Motor neuron (in vitro differentiated cells): ENCODE data around the gene AUNIP. TPM values are rescaled to one million over a fixed set of nuclear protein-coding genes. Genes with fewer than 3 reads are reported as not detected.

ENCODE experiments used
- ATAC-seq, 8 experiments: fragments of 200-7000 bp; cut with Tn5 transposase; replicated peaks in 6 of 8; 2 replicates each; pipeline ENCODE4 v1.8.0; 2021; ENCODE audit warnings: mild to moderate bottlenecking in 8 of 8, moderate library complexity in 8 of 8
- H3K27ac ChIP-seq, 2 donors: fragments of 250-450 bp; sonication (Bioruptor Pico); 2 replicates each; pipeline ENCODE4 v1.9.0; 2021; ENCODE audit warnings: antibody characterized with exemption in 2 of 2, mild to moderate bottlenecking in 2 of 2, moderate library complexity in 1 of 2
- H3K4me1 ChIP-seq, 2 donors: fragments of 250-450 bp; sonication (Bioruptor Pico); replicated peaks in 1 of 2; 2 replicates each; pipeline ENCODE4 v1.6.1; 2021; ENCODE audit warnings: antibody characterized with exemption in 2 of 2, mild to moderate bottlenecking in 2 of 2, moderate library complexity in 1 of 2
- H3K4me3 ChIP-seq, 5 donors: fragments of 250-450 bp; sonication (Bioruptor Pico); 2 replicates each; pipeline ENCODE4 v1.9.0; 2021; ENCODE audit warnings: antibody characterized with exemption in 5 of 5, mild to moderate bottlenecking in 5 of 5, moderate library complexity in 4 of 5
- WGBS, 10 experiments: fragments of 450-650 bp; shearing (Covaris generic); methylation state at CpG; one replicate each; pipeline ENCODE4 v1.0.0; 2022; 5-methylcytosine and 5-hydroxymethylcytosine counted together
- in situ Hi-C, 9 experiments: fragments of 400-800 bp; cut with MboI; loops; one replicate each; pipeline ENCODE4 v1.15.0; 2021; ENCODE audit warnings: low sequenced_read_pairs in 9 of 9, low pct_unique_long_range_greater_than_20kb in 2 of 9; ENCODE audit not compliant: unreplicated experiment in 9 of 9
- total RNA-seq, 8 experiments: library from RNA; unstranded; fragments of 300-600 nt; gene quantifications; 2 replicates each; pipeline versions ENCODE4 v1.2.3 to v1.2.4, GENCODE V29; 2022

AUNIP gene
- total RNA-seq, 8 experiments from 2014 or later: 0.78 to 15.5 (median 2.6) TPM

DNA sequence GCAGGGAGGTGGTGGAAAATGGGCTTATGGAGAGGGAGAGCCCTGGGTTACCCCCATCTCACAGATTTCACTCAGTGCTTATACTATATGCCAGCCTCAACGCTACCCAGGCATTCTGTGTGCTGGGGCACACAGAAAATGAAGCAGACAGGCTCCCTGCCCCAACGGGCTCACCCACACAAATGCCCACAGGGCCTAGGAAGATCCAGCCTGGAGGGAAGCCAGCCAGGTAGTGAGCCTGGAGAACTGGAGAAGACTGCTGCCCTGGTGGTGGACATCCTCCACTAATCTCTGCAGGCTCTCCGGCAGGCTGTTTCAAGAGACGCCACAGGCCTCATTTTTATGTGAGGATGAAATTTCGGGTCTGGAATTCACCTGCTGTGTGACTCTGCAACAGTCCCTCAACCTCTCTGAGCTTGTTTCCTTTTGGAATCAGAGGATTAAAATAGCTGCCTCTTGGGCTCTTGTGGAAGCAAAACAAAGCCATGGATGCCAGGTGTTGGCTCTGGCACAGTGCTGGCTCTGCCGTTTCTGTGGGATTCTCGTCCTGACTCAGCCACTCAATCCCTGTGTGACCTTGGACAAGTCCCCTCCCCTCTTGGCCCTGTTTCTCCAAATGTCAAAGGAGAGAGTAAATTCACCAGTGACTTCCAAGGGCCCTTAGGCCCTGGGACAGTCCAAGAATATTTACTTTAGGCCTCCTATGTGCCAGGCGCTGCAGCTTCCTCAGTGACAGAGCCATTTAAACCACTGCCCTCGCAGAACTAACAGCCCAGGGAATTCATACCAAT lies 12.6 kb upstream of the AUNIP start:
- WGBS, 10 experiments: 83 to 100% (median 96%) methylated on average over 1 to 8 of the region's 9 CpGs; no CpG with 5 or more reads in 2 of the 10 experiments
- Histone ChIP-seq H3K4me3 (no peak overlapping the region), H3K27ac (no peak overlapping the region), H3K4me1 (peaks cover 12 to 34% of the 10 kb centered on the region in 2 donors)
- ATAC-seq: no peak
- in situ Hi-C loops: no loop called here

- 16 to 33% (median 30%) methylated on average over 3 to 5 of the region's 5 CpGs; no CpG with 5 or more reads in 7 of the 10 experiments for WGBS, 10 experiments
Measured at GRCh38 chr1:25871086-25871703, 11.9 kb upstream of the AUNIP start.

GRCh38 chr1:25870614-25871013 lies 11.4 kb upstream of the AUNIP start:
- WGBS, 10 experiments: 67 to 100% (median 100%) methylated on average over 1 of the region's 1 CpG; no CpG with 5 or more reads in 4 of the 10 experiments
- Histone ChIP-seq H3K4me1 (peaks cover 7 to 29% of the 10 kb centered on the region in 2 donors), H3K4me3 (no peak overlapping the region), H3K27ac (no peak overlapping the region)
- in situ Hi-C loops: no loop called here
- no peak for ATAC-seq

More at GRCh38 chr1:25871086-25871703, 11.9 kb upstream of the AUNIP start:
- in situ Hi-C loops: no loop called here
- peaks cover 11 to 33% of the 10 kb centered on the region in 2 donors for H3K4me1 ChIP-seq
- no peak overlapping the region for H3K4me3 ChIP-seq
- peak in 2 of 8 experiments; percentile 2 to 11 for ATAC-seq
- H3K27ac ChIP-seq: no peak overlapping the region

DNA sequence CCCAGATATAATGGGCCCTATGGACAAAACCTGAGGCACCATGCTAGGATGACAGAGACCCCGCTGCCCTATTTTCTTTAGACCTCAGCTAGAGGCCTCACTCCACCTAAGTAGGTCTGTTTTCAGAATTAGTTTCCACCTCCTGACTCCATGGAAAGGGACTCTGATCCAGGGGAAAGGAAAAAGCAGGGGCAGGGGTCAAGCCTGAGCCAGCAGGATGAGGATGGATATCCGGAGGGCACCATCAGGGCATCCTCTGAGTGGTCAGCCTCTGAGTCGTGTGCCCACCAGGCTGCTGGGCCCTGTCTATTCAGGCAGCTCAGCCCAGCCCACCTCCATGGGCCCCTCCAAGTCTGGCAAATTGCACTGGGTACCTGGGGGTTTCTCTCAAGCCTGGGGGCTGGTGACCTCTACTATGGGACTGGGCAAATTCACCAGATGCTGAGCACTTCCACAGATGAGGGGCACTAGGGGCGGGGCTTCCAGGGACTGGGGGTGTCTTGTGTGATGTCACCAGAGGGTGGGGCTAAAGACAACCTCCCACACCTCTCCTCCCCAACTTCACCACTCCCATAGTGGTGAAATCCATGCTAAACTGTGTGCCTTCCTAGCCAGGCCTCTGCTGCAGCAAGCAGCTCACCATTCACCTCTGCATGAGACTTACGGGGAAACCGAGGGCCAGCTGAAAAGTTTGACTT lies 10.8 kb upstream of the AUNIP start:
- Histone ChIP-seq H3K4me1 (peaks cover 7 to 29% of the 10 kb centered on the region in 2 donors), H3K4me3 (no peak overlapping the region), H3K27ac (no peak overlapping the region)
- WGBS, 10 experiments: 51 to 84% (median 75%) methylated on average over 1 to 5 of the region's 6 CpGs; no CpG with 5 or more reads in 6 of the 10 experiments
- no peak for ATAC-seq
- in situ Hi-C loops: no loop called here

DNA sequence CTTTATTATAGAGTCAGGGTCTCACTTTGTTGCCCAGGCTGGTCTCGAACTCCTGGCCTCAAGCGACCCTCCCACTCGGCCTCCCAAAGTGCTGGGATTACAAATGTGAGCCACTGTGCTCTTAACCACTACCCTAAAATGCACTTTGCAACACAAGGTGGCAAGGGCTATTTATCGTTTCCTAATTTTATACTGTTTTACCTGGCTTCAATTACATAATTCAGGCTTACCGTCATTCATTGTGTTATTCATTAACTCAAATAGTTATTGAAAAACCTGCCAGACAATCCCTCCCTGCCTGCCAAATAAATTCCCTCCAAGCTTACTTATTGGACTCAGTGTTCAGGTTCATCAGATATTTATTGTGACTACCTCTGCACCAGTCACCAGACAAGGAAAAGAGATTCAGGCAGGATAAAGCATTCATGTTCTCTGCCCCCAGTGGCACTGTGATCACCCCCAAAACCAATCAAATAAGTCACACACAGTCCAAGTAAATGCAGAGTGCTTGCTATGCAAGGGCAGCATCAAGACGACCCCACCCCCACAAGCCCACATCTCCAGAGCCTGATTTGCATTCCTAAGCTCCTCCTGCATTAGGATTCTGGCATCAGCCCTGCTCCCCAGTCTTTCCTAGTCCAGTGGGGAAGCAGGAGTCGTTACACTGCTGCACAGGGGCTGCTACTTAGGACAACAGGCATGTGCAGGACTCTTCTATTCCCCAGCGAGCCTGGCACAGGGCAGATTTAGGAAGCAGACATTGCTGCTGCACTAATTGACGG lies 8.1 kb upstream of the AUNIP start:
- in situ Hi-C loops: no loop called here
- H3K27ac ChIP-seq: no peak overlapping the region
- H3K4me3 ChIP-seq: no peak overlapping the region
- 51 to 100% (median 76%) methylated on average over 3 to 8 of the region's 9 CpGs for WGBS, 10 experiments
- H3K4me1 ChIP-seq: peaks cover 0 to 12% of the 10 kb centered on the region in 2 donors
- ATAC-seq: peak in 3 of 8 experiments; percentile 43 to 80 (median 70)

- H3K27ac ChIP-seq: no peak overlapping the region
- WGBS, 10 experiments: 83 to 89% methylated on average over 1 of the region's 1 CpG; no CpG with 5 or more reads in 8 of the 10 experiments
- peaks cover 0 to 9% of the 10 kb centered on the region in 2 donors for H3K4me1 ChIP-seq
- in situ Hi-C loops: no loop called here
- ATAC-seq: no peak
- no peak overlapping the region for H3K4me3 ChIP-seq
Measured at GRCh38 chr1:25866288-25866687, 7.0 kb upstream of the AUNIP start.

GRCh38 chr1:25864434-25864833 lies 5.2 kb upstream of the AUNIP start:
- Histone ChIP-seq H3K4me1 (peaks cover 0 to 6% of the 10 kb centered on the region in 2 donors), H3K4me3 (no peak overlapping the region), H3K27ac (no peak overlapping the region)
- no peak for ATAC-seq
- in situ Hi-C loops: no loop called here
- 80 to 100% (median 97%) methylated on average over 1 to 3 of the region's 3 CpGs; no CpG with 5 or more reads in 4 of the 10 experiments for WGBS, 10 experiments

GRCh38 chr1:25863486-25864262 lies 4.4 kb upstream of the AUNIP start:
- in situ Hi-C loops: no loop called here
- H3K4me1 ChIP-seq: peaks cover 0 to 7% of the 10 kb centered on the region in 2 donors
- H3K27ac ChIP-seq: no peak overlapping the region
- no peak for ATAC-seq
- 85 to 100% (median 92%) methylated on average over 3 to 23 of the region's 25 CpGs; no CpG with 5 or more reads in 1 of the 10 experiments for WGBS, 10 experiments
- no peak overlapping the region for H3K4me3 ChIP-seq

DNA sequence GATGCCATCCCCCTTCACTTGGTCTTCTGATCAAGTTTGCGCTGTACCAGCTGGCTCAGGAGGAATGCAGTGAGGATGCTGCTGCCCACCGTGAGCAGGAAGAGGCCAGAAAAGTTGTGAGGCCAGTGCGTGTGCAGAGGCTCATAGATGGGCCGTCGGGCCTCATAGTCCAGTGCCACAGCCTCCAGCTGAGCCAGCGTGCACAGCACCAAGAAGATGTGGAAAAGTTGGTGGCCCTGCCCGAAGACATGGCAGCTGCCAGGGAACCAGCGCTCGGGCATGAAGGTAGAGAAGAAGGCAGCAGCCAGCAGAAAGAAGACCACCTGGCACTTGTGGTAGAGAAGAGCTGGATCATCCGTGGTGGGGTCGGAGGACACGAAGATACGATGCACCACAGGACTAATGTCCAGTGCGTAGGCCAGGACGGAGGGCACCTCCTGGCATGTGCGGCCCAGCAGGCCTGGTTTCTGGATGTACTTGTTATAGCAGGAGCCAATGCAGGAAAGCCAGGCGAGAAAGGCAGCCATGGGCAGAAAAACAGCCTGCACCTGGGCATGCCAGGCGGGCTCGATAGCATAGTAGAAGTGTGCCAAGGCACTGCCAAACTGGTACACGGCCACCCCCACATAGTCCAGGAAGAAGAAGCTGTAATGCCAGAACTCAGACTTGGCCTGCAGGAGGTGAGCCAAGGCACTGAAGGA lies 3.7 kb upstream of the AUNIP start:
- Histone ChIP-seq H3K4me3 (no peak overlapping the region), H3K27ac (no peak overlapping the region), H3K4me1 (peaks cover 0 to 10% of the 10 kb centered on the region in 2 donors)
- WGBS, 10 experiments: 84 to 99% (median 95%) methylated on average over 7 to 16 of the region's 20 CpGs; no CpG with 5 or more reads in 4 of the 10 experiments
- no peak for ATAC-seq
- in situ Hi-C loops: no loop called here

- Histone ChIP-seq H3K4me1 (peaks cover 0 to 7% of the 10 kb centered on the region in 2 donors), H3K4me3 (no peak overlapping the region), H3K27ac (no peak overlapping the region)
- WGBS, 10 experiments: 17 to 93% (median 72%) methylated on average over 1 to 15 of the region's 16 CpGs
- in situ Hi-C loops: no loop called here
- no peak for ATAC-seq
Measured at GRCh38 chr1:25861316-25862286, 2.3 kb upstream of the AUNIP start.

- in situ Hi-C loops: no loop called here
- peak overlapping the region in 4 of 5 donors; percentile 37 to 50 (median 46) for H3K4me3 ChIP-seq
- no peak for ATAC-seq
- 29 to 100% (median 60%) methylated on average over 1 to 7 of the region's 7 CpGs; no CpG with 5 or more reads in 2 of the 10 experiments for WGBS, 10 experiments
- H3K27ac ChIP-seq: no peak overlapping the region
- H3K4me1 ChIP-seq: peaks cover 0 to 7% of the 10 kb centered on the region in 2 donors
Measured at GRCh38 chr1:25858494-25858893, 763 bp downstream of the AUNIP start.
